ENCODE measurements around the gene KCNG2.

KCNG2 gene

DNA sequence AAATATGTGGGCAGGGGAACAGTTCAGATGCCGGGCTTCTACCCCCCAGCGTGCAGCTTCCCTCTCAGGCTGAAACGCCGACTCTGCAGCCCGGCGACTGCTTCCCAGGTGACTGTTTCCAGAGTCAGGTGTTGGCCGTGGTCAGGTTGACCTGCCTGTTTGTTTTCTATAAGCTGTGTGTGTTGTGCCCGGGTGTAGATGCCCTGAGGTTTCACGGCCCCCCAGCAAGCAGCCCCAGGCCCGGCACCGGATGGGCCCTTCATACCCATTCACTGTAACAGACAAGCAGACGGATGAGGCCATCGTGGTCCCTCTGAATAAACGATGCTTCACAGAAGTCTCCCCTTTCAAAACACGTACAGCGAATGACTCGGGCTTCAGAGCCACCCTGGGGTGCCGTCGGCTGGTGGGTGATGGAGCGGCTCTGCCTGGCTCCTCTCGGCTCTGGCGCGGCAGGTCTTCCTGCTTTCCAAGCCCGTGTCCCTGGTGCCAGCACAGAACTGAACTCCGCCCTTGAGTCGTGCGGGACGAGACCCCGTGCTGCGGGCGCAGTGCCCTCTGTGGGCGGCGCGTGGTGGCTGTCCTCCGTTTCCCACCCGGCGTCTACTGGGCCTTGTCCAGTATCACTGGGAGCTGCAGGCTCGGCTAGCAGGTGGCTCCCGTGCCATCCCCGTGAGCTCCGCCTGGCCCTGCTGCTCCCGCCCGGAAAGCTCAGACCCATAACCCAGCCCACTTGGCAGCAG is 15.0 kb upstream of the KCNG2 start:
- H3K4me3 ChIP-seq (ENCODE audit: low read depth, low read length), result no peak overlapping the region
- no peak for DNase-seq (ENCODE audit: low read depth)

DNA sequence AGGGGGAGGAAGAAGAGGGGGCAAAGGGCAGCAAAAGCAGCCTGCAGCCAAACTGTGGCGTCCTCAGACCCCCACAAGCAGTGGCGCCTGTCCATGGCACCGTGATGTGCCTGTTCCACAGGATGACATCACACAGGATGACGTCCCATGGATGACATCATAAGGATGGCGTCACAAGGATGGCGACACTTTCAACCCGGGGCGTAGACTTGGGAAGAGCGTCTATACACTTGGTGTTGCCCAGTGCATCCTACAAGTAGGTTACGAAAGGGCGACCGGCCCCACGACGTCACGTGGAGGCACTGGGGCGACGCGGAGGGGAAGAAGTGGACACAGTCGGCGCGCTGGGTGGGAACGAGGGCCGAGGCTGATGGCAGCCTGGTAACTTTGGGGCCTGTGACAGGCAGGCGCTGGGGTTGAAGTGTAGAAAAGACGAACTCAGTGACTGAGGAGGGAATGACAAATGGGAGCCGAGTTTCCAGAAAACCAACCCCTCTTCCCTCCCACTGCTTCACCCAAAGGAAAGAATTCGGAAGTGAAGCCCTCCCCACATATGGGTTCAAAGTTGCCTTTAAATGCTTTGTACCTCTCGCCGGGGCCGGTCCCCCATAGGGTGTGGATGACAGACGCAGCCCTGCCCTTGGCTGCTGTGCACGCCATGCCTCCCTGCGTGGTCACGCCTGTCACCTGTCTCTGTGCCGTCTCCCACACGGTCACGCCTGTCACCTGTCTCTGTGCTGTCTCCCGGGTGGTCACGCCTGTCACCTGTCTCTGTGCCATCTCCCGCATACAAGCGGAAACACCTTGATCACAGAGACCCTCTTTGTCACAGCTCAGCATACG is 13.4 kb upstream of the KCNG2 start:
- DNase-seq (ENCODE audit: low read depth), result no peak
- no peak overlapping the region for H3K4me3 ChIP-seq (ENCODE audit: low read depth, low read length)

DNA sequence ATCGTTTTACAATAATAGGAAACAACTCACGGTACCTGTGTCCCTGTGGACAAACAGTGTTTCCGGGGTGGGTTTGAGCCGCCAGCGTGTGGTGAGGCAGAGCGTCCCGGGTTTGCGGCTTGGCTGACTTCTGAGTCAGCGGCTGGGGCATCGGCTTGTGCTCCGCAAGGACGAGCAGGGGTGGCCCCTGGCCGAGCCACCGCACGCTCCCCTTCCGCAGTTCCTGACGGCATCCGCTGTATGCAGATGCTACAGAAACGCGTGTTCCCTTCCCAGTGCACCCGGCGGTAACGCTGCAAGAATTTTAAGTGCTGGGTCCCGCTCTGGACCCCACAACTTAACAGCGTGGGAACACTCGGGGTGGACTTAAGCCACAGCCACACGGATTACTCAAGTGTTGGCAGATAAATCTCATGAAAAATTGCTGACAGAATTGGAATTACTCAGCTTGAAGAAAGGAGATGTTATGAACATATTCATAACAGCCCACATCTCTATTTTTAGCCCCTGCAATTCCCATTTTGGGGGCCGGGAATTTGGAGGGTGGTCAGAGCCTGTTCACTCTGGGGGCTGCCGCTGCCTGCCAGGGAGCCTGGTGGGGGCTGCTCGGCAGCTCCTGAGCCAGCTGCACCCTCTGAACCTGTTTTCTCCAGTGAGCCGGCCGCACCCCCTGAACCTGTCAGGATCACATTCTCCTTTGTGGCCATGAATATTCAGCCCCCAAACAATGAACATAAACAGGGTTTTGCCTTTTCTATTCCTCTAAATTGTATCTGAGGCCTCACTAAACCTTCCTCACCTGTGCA is 12.6 kb upstream of the KCNG2 start:
- peak; percentile 48 for DNase-seq (ENCODE audit: low read depth)
- H3K4me3 ChIP-seq (ENCODE audit: low read depth, low read length), result no peak overlapping the region

DNA sequence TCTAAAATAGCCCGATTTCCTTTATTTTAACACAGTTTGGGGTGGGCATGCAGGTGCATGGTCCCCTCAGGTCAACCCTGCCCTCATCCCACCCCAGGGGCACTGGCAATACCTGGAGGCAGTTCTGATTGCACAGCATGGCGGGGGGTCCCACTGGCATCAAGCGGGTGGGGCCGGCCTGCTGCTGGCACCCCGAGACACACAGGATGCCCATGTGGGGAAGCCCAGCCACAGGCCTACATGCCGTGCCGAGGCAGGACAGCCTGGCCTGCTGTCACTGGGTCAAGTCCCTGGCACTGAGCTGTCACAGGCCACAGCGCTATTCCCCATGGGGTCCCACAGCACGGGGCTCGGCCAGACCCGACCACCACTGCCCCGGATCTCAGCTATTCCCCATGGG is 11.9 kb upstream of the KCNG2 start:
- DNase-seq (ENCODE audit: low read depth), result no peak
- no peak overlapping the region for H3K4me3 ChIP-seq (ENCODE audit: low read depth, low read length)

DNA sequence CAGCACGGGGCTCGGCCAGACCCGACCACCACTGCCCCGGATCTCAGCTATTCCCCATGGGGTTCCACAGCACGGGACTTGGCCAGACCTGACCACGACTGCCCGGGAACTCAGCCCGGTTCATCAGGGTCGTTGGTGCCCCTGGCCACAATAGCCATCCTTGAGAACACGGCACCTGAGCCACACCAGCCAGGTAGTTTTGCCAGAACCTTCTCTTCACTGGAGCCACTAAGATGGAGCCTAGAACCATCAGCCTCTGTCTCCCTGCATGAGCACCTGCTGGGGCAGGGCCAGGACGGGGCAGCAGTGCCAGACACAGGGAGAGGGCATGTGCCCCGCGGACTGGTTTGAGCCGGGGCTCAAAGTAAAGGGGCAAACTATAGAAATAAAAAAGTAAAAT is 11.4 kb upstream of the KCNG2 start:
- no peak for DNase-seq (ENCODE audit: low read depth)
- H3K4me3 ChIP-seq (ENCODE audit: low read depth, low read length), result no peak overlapping the region

DNA sequence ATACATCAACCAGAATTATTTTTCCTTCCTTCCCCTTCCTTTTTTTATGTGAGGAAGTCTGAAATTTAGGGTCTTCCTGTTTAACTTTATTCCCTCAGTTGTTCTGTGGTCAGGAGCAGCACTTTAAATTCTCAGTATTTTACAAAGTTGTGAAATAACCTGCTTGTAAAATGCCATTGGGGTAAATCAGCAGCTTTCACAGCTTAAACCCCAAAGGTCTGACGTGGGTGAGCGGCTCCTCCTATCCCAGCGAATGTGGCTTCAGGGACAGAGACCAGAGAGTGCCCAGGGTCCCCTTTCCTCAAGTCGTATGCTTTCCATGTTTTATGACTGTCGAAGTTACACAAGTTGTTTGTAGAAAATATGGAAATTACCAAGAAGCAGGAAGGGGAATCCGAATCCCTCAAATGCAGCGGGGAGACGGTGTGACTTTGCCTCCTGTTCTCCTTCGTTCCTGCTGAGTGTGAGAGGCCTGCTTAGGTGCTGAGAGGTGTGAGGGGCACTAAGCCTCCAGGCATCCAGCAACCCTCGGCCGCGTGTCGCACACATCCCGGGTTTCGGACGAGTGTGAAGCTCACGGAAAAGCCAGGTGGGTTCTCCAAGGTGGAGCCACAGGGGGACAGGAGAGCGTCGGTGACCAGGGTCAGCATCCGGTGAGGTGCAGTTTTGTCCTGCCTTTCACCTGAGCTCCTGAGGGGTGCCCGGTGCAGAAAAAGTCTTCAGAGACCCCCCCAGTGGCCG is 10.8 kb upstream of the KCNG2 start:
- no peak overlapping the region for H3K4me3 ChIP-seq (ENCODE audit: low read depth, low read length)
- DNase-seq (ENCODE audit: low read depth), result peak; percentile 43

DNA sequence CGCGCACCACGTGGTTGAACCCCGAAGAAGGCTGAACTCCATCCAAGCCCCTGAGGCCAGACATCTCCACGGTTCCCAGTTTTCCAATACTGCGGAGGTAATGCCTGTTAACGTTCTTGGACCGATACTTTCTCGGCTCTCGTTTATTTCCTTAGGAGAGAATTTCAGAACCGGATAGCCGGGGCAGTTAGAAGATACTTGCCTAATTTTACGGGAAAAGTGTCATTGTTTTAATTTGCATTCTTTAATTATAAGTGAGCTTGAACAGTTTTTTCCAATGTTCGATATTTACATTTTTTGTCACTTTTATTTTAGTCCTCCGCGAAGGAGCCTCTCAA is 10.2 kb upstream of the KCNG2 start:
- no peak overlapping the region for H3K4me3 ChIP-seq (ENCODE audit: low read depth, low read length)
- DNase-seq (ENCODE audit: low read depth), result no peak

DNA sequence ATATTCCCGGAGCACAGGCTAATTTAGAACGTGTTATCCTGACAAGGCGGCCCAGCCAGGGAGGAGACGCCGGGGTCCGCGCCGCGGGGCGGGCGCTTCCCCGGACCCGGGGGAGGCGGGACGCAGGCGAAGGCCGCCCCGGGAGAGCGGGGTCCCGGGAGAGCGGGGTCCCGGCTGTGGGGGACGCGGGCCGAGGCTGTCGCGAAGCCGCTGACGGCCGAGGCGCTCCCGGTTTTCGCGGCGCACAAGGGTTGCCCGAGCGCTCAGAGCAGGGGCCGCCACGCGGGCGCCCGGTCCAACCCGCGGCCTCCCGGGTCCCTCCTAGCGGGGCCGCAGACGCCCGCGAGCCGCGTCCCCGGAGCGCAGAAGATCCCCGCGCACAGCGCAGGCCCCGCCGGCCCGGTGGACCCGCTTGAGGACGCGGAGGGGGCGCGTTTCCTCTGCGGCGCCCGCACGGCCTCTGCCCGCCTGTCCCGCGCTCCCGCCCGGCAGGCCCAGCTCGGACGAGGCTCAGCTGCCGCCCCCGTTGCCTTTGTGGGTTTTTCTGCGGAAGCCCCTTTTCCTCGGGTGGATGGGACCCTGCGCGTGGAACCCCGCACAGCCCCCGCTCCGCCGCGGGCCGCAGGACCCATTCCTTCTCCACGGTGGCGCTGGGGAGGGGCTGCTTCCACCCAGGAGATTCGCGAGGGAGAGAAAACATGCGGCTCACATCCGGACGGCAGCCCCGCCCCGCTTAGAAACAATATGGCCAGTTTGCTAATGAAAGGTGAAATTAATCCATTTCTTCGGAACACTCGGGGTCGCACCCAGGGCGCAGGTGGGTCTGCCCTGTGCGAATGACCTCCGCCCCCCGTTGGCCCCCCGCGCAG is 9.6 kb upstream of the KCNG2 start:
- DNase-seq (ENCODE audit: low read depth), result no peak
- peak overlapping the region; percentile 31 for H3K4me3 ChIP-seq (ENCODE audit: low read depth, low read length)

DNA sequence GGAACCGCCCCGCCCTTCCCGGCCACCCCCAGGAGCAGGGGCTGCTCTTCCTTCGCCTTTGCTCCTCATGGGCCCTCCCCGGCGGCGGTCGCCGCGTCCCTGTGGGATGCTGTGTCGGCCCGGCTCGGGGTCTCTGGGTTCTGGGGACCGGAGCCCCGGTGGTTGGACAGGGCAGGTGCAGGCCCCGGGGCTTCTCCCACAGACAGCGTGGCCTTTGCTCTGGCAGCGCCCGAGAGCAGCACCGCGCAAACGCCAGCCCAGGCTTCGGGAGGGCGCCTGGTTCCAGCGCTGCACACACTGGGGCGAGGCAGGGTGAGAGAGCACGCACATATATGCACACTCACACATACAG is 9.0 kb upstream of the KCNG2 start:
- no peak for DNase-seq (ENCODE audit: low read depth)
- H3K4me3 ChIP-seq (ENCODE audit: low read depth, low read length), result no peak overlapping the region

DNA sequence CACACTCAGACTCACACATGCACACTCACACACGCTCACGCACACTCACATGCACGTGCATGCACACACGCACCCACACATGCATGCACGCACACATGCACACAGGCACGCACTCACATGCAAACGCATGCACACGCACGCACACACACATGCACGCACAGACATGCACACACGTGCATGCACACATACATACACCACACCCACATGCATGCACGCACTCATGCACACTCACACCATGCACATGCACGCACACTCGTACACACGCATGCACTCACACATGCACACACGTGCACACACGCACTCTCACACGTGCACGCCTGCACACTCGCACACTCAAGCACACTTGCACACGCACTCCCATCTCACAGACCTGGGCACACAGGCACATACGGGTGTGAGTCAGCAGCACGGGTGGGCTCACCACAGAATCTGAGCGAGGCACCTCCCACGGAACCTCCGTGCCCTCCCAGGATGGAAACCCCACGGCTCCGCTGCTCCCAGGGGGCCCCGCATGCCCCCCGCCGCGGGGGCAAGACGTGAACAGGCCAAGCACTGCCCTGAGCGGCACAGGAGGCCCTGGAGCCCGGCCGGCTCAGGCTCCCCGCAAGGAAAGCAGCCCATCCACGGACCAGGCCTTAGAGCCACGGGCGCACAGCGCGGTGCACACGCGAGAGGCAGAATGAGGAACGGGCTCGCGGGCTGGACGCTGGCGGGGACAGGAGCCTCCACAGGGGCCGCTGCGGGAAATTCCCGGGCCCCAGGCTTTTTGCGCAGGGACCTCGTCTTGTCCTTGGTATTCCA is 8.4 kb upstream of the KCNG2 start:
- H3K4me3 ChIP-seq (ENCODE audit: low read depth, low read length), result no peak overlapping the region
- DNase-seq (ENCODE audit: low read depth), result no peak

DNA sequence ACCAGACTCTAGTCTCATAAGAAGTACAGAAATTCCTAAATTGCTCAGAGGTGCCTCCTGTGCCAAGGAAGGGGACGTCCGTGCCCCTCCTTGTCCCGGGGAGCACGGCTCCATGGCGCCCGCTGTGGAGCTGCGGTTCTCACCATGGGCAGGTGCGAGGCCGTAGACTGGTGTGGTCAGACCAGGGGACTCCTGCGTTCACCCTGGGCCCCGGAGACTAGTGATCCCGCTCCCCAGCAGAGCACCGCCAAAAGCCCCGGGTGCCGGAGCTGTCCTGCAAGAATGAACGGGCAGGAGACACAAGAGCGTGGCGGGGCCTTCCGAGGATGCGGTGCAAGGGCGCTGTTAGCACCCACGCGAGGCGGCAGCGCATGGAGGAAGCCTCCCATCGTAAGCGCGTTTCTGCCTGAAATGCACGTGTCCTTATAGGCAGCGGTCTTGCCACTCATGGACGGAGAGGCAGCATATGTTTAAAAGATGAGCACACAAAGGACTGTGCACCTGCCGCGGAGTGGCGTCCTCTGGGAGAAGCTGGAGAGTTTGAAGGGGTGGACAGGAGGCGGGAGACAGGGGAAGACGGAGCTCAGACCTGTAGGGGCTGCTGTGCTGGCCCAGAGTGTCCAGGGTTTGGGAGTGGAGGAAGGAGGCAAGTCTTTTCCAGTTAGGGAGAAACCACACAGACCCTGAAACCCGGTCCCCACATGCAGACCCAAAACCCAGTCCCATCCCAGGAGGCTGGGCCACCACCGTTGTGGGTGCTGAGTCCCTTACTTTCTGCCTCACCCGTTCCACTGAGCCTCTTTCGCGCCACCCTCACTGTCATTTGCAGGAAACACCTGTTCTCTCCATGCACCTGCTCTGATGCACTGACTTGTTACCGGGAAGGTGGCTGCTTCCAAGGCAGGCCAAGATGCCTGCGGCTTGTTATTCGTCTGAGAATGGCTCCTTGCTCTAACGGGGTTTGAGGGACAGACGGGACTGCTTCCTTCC is 7.5 kb upstream of the KCNG2 start:
- DNase-seq (ENCODE audit: low read depth), result no peak
- no peak overlapping the region for H3K4me3 ChIP-seq (ENCODE audit: low read depth, low read length)

DNA sequence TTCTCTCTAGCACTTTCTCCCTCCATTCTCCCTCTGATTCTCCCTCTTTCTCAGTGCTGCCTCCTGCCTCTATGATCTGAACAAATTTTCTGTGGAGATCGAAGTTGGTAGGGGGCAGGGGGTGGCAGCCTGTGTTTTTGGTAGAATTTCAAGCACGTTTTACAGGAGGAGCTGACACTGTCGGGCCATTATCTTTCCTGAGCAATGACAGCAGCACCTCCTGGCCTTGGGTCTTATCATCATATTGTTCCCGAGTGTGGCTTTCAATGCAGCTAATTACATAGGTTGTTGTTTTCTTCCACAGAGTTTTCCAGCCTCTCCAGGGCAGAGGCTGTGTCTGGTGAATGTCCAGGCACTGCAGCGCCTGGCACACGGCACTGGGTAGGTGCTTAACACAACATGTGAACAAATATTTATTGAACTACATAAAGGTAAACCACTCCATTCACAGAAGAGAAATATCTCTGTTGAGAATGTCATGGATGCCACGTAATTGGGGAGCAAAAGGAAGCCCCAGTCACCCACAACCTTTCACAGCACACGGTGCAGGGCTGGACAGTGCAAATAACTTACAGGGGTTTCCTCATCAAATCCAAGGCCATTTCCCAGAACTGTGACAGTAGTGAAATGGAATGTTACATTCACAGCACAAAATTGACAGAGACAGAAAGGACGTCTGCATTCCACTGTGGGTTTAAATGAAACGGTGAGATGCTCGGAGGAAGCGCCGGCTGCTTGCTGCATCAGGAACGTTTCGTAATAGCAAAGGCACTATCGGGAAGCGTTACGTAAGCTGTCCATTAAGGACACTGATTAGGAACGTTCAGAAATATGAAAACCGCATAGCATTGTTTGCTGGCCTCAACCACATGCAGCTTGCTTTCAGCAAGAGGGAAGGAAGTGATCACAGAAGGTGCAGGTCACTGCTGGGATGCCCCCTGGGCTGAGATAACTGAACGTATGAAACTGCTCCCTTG is 6.5 kb upstream of the KCNG2 start:
- DNase-seq (ENCODE audit: low read depth), result peak; percentile 98
- H3K4me3 ChIP-seq (ENCODE audit: low read depth, low read length), result peak overlapping the region; percentile 6

DNA sequence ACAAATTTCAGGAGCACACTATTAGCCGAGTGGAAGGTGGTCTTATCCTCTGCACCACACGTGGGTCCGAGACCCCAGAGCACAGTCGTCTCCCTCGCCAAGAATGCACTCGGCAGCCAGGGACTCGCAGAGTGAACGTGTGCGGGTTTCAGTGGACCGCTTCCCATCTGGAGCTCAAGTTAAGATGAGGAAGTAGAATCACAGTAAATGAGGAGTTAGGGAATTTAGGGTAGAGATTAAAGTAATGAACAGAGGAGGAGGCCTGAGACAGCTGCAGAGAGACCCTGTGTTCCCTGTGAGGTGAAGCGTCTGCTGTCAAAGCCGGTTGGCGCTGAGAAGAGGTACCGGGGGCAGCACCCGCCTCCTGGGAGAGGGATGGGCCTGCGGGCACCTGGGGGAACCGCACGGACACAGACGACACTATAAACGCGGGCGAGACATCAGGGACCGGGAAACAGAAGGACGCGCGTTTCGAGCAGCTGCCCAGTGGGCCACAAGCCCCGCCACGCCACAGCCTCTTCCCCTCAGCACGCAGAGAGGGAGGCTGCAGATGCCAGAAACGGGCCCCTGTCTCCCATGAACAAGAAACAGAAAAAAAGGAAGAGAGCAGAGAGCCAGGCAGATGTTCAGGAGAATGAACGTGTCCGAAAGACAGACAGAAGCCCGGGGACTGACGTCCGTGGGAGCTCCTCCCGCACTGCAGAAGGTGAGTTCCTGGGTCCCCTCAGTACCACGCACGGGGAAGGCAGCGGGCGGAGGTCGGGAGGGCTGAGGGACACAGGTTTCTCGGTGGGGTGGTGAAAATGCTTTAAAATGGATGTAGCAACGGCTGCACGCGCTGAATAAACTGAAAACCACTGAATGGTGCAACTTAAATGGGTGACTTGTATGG is 5.4 kb upstream of the KCNG2 start:
- DNase-seq (ENCODE audit: low read depth), result no peak
- peak overlapping the region; percentile 6 for H3K4me3 ChIP-seq (ENCODE audit: low read depth, low read length)

DNA sequence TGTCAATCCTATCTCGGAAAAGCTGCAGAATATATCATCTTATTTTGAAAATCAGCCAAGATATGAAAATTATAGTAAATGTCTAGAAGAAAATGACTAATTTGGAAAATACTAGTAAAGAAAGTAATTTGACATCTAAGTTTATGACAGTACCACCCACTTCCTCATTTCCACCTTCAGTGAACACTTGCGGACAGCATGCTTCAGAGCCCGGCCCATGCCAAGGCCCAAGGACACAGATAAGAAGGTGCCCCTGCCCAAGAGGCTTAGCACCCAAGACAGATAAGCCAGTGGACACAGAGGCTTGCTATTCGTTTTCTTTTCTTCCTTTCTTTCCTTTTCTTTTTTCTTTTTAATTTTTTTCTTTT is 4.8 kb upstream of the KCNG2 start:
- no peak for DNase-seq (ENCODE audit: low read depth)
- no peak overlapping the region for H3K4me3 ChIP-seq (ENCODE audit: low read depth, low read length)

DNA sequence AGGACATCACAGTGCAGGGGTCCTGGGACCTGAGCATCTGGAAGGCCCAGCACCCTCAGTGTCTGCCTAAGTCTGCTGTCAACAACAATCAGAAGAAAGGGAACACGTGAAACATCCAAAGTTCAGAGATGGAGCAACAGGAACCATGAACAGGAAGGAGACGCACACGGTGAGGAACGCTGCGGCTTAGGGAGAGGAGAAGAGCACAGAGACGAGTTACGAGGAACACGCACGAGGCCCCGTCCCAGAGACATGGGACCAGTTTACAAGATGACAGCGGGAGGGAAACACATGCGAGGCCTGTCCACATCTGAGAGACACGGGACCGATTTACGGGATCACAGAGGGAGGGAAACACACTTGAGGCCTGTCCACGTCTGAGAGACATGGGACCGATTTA is 2.9 kb upstream of the KCNG2 start:
- no peak for DNase-seq (ENCODE audit: low read depth)
- no peak overlapping the region for H3K4me3 ChIP-seq (ENCODE audit: low read depth, low read length)
